ENCODE results near the gene METRNL.

Gene METRNL

DNA sequence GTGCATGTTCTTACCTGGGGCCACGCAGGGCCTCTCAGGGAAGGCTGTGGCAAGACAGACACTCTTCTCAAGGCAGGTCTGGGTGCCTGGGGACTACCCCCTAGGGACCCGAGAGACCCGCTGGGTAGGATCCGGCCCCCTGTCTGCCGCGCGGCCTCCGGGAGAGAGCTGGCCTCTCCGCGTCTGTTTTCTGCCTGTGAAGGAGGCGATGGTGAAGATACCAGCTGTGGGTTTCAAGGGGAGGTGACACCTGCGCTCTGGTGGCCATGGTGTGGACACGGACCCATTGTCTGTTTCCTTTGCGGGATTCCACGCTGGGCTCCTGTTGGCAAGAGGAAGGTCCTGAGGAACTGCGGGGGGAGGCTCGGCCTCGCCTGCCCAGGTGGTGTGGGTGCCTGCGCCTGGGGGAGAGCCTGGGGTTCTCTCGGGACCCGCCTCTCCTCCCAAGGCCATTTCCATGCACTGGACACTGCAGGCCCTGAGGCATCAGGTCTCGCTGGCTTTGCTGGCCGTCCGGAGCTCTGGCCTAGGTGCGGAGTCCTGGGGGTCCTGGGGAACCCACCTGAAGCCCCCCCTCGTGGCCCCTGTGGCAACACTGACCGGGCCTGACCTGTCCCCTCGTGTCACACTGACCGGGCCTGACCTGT is 12.2 kb upstream of the METRNL start:
- DNase-seq (ENCODE audit: low spot score): no peak

DNA sequence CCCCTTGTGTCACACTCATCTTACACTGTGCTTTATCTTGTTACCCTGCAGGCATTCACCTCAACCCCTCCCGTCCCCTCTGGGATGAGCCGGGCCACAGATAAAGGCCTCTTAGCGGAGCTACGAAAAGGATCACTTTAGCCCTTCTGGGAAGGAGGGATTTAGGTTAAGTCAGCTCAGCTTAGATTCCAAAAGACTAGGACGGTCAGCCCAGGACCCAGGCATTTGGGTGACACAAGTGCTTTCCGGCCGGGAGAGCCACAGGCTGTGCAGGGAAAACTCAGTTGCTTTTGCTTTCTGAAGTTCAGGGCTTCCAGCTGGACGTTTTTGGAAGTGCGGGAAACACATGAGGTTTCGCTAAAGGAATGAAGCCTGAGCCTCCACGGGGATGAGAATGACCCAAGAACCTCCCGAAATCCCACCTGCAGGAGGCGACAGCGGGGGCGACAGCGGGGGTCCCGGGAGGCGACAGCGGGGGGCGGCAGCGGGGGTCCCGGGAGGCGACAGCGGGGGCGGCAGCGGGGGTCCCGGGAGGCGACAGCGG is 11.6 kb upstream of the METRNL start:
- no peak for DNase-seq (ENCODE audit: low spot score)

DNA sequence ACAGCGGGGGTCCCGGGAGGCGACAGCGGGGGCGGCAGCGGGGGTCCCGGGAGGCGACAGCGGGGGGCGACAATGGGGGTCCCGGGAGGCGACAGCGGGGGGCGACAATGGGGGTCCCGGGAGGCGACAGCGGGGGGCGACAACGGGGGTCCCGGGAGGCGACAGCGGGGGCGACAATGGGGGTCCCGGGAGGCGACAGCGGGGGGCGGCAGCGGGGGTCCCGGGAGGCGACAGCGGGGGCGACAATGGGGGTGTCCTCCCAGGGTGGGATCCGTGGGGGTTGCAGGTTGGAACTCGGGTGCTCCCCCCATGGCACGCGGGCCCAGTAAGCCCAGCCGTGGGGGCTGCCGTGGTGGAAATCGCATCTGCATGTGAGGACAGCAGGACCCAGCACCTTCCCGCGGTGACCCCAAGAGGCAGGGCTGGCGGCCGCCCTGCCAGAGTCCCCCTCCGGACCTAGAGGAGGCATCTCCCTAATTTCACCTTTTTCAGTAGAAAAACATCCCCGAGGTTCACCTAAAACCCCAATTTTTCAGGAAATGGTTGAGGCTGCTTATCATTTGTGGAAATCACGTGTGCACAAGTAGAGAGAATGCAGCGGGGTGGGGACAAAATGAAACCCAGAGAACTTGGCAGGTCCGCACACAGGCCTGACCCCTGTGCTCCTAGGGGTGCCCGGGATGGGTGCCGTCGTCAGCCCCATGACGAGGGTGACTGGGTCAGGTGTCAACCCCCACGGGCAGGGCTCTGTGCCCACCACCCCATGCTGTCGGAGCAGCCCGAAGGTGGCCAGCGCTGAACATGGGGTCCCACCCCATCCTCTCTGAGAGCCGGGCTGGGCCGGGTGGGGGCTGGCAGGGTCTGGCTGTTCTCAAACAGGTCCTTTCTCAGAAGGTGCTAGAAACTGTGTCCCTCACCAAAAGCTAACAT is 10.5 kb upstream of the METRNL start:
- DNase-seq (ENCODE audit: low spot score): no peak

DNA sequence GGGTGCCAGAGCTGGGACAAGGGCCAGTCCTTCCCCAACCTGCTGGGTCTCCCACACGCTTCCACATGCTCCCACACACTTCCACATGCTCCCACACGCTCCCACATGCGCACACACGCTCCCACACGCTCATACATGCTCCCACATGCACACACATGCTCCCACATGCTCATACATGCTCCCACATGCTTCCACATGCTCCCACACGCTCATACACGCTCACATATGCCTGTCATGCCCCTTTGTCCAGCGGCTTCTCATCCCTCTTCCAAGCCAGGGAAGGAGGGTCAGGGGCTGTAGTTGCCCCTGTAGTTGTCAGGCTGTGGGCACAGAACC is 9.9 kb upstream of the METRNL start:
- DNase-seq (ENCODE audit: low spot score): no peak

DNA sequence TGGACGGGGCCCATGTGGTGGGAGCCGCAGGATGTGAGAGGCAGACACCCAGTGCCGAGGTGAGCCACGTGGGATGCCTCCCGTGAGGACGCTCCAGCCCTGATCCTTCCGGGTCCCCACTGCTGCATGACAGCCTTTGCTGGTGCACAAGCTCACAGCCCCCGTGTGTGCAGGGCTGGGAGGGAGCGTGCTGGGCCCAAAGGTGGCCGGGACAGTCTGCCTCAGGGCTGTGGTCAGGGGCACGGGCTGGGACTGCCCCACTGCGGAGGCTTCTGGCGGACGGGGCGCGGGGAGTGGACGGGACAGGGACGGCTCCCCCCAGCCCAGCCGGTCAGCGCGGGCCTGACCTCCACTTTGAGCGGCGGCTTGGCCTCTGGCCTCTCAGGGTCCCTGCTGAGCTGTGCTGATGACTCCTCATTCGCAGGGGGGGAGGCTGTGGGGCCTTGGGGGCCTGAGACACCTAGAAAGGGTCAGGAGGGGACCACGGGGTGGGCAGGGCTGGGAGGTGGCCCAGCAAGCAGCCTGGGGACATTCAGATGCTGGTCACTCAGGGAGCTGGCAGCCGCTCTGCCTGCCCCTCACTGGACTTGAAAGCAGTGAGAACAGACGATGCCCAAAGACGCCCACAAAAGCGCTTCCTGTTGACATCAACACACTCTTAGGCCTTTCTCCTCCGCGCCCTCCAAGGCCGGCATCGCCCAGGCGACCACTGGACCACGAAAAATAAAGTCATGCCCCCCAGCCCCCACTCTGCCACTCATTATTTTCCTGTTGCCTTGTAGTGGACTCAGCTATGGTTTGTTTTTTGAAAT is 9.3 kb upstream of the METRNL start:
- no peak for DNase-seq (ENCODE audit: low spot score)

DNA sequence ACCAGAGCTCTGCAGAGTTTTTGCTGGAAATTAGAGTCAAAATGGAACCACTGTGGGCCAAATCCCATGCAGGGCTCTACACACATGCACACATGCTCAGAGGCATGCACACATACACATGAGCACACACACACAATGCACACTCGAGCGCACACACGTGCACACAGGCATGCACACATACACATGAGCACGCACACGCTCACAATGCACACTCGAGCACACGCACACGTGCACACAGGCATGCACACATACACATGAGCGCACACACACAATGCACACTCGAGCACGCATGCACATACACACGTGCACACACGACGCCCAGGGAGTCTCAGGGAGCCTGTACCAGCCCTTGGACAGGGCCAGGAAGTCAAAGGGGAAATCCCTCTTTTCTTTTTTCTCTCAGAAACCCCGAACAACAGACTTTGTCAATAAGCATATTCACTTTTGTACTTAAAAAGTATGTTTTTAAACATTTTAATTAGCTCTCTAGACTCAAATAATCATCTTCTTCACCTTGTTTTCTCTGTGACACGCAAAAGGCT is 8.5 kb upstream of the METRNL start:
- DNase-seq (ENCODE audit: low spot score): no peak

DNA sequence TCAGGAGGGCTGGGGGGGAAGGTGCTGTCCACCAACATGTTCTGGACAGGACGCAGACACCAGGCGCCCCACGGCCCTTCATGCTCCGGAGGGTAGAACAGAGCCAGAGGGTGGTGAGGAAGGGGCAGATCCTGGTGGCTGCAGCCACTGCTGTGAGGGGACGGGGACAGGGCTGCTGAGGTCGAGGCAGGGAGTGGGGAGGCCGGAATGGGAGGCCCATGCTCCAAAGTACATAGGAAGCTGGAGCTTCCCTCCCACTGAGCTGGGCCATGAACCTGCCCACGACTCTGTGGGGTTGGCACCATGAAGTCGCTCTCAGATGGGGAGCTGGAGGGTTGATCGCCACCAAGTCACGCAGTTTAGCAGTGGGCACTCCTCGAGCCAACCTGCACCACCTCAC is 8.0 kb upstream of the METRNL start:
- no peak for DNase-seq (ENCODE audit: low spot score)

DNA sequence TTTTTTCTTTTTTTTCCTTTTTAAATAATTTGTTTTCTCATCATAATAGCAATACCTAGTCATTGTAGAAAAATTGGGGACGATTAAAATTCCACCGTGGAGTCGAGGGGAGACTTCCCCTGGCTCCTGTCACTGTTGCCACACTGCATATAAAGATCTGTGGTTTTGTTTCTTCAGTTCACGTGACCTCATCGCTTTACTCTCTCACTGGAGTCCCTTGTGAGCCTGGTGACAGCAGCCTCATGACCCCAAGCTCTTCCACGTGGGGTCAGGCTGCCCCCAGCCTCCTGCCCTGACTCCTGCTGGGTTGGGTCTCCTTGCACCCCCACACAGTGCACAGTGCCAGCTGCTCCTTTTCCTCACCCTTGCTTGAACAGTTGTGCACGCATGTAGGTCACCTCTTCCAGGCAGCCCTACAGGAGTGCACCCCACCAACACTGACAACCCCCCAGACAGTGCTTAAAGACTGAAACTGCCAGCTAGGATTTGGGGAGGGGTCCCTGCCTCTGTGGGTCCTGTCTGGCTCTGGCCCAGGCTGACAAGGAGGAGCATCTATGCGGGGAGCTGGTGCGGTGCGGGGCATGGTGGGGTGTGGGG is 7.3 kb upstream of the METRNL start:
- no peak for DNase-seq (ENCODE audit: low spot score)

DNA sequence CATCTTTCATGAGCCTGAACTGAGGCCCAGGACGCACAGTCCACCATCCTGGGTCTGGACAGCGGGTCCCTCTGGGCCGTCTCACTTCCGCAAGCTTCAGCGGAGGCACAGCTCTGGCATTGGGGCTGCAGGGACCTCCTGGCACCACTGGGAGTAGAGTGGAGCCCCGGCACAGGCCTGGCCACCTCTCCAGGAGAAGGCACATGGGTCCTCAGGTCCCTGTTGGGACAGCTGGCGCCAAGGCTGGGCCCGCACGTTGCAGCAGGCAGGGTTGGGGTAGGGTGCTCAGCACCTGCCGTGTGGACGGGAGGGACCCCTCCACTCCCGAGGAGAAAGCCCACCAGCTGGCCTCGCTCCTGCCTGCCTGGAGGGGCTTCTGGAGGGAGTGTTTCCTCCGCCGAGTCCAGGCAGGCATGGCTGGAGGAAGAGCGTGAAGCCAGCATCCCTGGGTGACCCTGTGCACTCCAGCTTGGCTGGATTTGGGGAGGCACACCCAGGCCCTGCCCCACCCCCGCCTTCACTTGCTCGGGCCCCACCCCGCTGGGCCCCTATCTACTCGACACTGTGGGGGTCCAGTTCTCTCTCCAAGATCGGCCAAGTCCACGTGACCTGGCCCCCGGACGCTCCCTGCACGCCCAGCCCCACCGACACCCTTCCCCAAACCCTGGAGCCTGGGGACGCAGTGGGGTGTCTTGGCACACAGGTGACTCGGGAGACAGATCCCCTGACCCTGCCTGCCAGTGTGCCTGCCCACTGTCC is 6.6 kb upstream of the METRNL start:
- no peak for DNase-seq (ENCODE audit: low spot score)

DNA sequence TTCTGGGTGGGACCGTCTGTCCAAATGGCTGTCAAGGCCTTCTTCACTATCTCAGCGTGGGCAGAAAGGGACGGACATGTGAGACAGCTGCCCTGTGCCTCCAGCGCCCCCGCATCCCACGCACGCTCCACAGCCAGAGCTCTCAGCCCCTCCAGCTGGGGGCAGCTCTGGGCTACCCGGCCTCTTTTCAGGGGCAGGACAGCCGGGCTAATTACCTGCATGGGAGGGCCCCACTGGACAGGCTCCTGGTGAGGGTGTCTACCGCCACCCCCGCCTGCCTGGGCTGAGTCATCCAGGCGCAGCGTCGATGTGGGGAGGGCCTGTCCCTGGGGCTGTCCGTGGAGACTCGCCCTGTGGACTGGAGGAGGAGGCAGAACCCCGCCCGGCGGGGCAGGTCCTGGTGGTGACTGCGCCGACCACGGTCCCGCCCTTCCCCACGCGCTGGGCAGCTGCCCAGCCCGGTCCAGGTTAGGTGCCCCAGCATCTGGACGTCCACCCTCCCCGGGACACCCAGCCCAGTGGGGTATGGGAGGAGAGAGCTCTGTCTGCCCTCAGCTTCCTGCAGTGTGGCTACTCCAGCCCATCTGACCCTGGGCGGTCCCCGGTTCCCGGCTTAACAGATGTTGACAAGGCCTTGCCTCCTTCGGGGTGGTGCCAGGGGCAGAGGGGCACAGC is 5.9 kb upstream of the METRNL start:
- no peak for DNase-seq (ENCODE audit: low spot score)

DNA sequence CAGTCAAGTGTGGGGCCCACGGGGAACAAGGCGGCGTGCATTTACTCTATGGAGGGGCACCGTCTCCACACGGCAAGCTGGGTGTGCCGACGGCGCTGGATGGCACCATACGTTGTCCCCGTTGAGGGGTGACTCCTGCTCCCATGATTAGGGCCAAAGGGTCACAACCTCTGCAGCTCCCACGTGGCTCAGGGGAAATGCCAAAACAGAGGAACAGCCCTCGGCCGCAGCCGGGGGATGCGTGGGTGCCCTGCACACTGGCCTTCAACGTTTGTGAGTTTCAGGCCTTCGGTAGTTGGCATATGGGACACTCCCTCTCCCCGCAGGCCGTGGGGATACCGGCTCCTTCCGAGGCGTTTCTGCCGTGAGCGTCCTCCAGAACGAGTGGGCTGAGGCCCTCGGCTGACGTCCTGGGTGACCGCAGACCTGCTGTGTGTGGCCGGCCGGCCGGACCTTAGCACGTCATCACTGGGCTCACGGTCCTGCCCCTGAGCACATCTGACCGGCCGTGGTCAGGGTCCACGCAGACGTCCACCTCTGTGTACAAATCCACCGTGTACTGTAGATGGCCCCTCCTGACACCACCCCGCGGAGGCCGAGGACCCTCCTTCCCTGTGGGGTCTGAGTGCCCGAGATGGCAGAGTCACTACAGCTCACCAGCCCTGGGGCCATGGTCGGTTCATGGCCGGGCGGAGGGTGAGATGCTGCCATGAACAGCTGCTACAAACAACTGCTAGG is 4.8 kb upstream of the METRNL start:
- no peak for DNase-seq (ENCODE audit: low spot score)

DNA sequence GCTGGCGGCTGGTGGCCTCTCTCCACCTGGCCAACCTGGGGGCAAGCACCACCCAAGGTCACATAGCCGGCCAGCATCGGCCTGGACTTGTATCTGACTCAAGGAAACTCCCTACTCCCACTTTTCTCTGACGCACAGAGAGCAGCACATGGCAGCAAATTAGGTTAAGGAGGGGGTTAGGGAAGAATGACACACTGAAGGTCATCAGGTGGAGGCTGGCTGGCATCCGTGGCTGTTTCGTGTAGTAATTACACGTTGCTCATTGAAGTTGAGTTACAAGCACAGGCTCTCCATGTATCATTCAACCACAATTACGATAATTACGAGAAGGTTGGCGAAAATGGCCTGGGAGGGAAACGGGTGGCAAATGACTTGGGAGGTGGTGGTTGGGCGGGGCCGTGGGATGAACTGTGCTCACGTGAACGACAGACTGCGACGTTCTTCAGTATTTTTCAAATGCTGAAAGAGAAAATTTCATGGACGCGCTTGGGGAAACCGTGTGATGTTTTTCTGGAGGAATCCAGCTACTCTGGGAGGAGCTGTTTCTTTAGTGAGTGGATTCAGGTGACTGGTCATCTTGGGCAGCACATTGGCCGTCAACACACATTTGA is 4.0 kb upstream of the METRNL start:
- no peak for DNase-seq (ENCODE audit: low spot score)

DNA sequence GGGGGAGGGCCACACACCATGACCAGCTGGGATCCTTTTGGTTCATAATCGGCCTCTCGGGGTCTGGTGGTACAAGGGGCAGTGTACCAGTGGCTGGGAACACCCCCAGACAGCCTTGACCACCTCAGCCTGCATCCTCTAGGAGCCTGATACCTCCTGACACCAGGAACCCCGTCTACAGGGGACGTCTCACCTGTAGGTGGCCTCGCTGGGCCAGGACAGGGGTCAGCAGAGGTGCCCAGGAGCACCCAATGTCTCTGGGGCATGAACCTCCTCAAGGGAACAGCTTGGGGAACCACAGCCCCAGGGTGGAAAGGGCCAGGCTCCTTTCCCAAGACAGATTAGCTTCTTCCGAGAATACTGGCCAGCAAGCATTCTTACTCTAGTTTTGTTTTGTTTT is 2.5 kb upstream of the METRNL start:
- no peak for DNase-seq (ENCODE audit: low spot score)

DNA sequence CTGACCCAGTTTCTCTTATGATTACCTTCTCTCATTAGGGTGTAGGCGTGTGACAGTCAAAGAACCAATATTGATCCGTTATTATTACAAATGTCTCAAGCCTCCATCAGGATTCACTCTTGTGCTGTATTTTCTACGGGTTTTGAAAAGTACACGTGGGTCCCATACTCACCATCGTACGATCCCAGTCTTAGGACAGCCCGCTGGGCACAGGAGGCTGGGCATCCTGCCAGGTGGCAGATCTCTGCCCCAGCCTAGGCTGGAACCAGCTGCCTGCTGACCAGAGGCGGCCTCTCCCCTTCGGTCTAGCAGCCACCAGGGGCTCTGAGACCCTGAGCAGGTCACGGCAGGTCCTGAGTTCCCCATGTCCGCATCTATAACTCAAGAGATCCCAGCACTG is 2.0 kb upstream of the METRNL start:
- DNase-seq (ENCODE audit: low spot score): no peak

DNA sequence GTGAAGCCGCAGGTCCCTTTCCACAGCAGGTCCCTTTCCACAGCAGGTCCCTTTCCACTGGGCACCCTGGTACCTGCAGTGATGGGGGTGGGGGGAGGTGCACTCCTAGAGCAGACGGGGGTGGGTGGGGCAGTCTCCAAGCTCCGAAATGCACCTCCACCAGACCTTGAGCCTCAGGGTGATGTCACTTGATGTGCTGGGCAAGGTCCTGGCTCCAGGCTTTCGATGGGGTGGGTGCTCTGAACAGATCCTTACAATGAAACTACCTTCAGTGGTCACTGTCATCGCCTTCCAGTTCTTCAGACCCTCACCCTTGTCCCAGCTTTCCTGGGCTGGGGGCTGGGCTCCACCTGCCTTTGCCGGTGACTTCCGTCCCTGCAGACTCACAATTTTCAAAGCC is 1.5 kb upstream of the METRNL start:
- no peak for DNase-seq (ENCODE audit: low spot score)

DNA sequence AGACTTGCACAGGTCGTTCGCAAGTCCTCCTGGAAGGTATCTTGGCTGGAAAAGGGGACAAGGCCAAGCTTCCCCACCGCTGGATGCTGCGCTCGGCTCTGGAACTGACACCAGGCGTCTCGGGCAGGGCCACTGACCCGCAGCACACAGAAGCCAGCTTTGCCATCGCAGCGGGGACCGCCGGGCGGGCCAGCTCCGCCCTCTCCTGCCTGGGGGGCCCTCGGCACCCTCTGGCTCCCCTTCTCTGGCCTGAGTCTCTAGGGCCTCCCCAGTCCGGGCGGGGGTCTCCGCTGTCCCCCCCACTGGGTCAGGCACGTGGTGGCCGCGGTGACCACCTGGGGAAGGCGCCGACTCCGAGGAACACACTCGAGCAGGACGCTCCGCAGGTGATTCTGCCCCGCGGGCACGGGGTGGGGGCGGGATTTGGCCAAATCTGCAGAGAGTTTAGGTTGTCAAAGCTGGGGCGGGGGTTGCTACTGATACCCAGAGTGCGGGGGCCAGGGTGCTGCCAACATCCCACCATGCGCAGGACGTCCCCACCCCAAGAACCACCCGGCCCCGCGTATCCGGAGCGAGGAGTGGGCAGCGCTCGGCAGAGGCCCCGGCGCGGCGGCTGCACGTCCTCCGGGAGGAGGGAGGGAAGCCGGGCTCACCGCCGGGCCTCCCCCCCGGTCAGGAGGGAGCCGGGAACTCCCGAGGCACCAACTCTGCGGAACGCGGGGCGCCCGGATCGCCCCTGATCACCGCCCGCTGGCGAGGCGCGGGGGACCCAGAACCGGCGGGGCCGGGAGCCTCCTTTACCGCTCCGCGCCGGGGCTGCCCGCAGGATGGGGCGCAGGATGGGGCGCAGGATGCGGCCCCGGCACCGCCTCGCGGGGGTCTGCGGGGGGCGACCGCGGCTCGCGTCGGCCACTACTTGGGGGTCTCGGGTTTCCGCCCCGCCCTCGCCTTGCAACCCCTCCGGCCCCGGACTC is 744 bp upstream of the METRNL start:
- no peak for DNase-seq (ENCODE audit: low spot score)

DNA sequence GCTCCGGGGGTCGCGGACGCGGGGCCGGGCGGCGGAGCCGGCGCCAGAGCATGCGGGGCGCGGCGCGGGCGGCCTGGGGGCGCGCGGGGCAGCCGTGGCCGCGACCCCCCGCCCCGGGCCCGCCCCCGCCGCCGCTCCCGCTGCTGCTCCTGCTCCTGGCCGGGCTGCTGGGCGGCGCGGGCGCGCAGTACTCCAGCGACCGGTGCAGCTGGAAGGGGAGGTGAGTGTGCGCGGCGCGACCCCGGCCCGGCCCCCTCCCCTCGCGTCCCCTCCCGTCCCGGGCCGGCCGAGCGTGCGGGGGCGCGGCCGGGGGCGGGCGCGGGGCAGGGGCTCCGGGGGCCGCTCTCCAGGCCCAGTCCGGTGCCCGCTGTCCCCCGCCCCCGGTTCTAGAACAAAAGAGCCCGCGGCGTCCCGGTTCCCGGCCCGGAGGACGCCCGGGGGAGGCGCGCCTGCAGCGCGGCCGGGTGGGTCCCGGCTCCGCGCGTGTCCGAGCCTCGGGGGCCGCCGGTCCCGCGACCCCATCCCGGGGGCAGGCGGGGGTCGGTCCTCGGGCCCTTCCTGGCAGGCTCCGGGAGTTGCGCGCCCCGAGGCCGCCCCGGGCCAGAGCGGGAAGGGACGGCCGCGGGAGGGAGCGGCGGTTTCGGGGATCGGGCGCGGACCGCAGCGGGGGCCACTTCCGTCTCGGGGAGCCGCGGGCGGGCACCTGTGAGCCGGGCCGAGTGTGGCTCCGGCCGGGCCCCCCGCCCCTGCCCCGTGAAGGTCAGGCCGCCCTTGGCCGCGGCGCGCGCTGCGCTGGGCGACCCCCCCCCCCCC is 563 bp downstream of the METRNL start:
- DNase-seq (ENCODE audit: low spot score): no peak

DNA sequence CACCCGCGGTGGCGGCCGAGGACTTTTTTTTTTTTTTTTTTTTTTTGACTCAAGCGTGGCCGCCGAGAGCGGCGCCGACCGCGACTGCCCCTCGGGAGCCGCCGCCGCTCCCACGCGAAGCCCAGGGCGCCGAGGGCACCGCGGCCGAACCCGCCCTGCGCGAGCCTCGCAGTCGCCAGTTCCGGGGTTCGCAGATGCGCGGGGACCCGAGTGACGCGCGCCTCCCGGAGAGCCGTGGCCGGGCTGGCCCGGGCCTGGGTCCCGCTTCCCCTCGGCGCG is 1.1 kb downstream of the METRNL start:
- no peak for DNase-seq (ENCODE audit: low spot score)
